PC-3 (cell line): ENCODE results near the gene MACROD2.

ENCODE experiments used
- EZH2 ChIP-seq: fragments of 300-600 bp; sonication (generic); IDR thresholded peaks from one replicate; pipeline ENCODE4 v1.6.1; 2017; ENCODE audit warnings: antibody characterized with exemption, mild to moderate bottlenecking, low read length; ENCODE audit not compliant: unreplicated experiment
- TF ChIP-seq, protein P1 (sequence below): fragments of 300-600 bp; sonication (generic); conservative IDR thresholded peaks from 2 replicates; pipeline ENCODE4 v1.5.1; 2017; ENCODE audit warnings: antibody characterized with exemption, low read depth, mild to moderate bottlenecking, low read length

DNA sequence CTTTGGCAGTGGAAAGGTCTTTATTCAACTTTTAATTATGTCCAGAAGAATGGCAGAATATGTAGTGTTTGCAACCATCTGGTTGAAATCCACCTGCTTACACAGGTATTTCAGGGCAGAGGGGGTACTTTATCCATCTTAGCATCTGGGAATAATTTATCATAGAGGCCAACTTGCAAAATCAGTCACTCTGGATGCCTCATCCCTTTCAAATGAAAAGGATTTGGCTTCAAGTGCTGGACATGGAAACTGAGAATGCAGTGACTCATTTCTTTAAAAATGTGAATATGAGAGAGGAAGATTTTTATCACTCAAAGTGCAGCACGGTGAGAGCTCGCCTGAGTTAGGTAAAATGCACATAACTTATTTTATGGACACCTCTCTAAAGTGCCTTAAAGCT lies 1819.6 kb downstream of the MACROD2 start:
- TF ChIP-seq, protein P1, sequence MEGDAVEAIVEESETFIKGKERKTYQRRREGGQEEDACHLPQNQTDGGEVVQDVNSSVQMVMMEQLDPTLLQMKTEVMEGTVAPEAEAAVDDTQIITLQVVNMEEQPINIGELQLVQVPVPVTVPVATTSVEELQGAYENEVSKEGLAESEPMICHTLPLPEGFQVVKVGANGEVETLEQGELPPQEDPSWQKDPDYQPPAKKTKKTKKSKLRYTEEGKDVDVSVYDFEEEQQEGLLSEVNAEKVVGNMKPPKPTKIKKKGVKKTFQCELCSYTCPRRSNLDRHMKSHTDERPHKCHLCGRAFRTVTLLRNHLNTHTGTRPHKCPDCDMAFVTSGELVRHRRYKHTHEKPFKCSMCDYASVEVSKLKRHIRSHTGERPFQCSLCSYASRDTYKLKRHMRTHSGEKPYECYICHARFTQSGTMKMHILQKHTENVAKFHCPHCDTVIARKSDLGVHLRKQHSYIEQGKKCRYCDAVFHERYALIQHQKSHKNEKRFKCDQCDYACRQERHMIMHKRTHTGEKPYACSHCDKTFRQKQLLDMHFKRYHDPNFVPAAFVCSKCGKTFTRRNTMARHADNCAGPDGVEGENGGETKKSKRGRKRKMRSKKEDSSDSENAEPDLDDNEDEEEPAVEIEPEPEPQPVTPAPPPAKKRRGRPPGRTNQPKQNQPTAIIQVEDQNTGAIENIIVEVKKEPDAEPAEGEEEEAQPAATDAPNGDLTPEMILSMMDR = no peak
- no peak for TF ChIP-seq EZH2
